CD4-positive, alpha-beta T cell treated with Interleukin-15 for 1 hour (primary cell): ENCODE results near the gene DNTT.
"Not testable (repeated sequence)": the region's sequence is repeated elsewhere in the genome, so short reads cannot be mapped to it uniquely, and the experiment has no call there.

ENCODE experiments used
- DNase-seq: peaks from one replicate; pipeline ENCODE4 v3.0.0-alpha.2; 2020

The DNTT gene

DNA sequence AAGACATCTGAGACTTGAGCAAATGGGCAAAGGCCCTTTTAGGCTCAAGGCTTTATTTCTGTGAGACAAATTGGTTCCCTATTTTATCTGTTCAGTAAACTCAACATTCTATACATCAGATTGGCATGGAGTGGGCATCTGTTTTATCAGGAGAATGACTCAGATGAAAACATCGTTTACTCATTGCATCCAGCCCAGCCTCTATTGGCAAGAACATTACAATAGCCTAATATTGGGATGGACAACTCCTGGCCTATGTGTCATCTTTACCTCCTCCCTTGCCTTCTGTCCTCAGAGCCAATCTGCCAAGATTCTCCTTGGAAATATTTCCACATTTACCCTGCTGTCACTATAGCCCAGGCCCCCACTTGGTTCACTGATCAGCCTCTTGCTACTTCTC is 27.4 kb upstream of the DNTT start:
- no peak for DNase-seq

- no peak for DNase-seq
These were observed 25.0 kb upstream of the DNTT start for GRCh38 chr10:96279191-96279641.

GRCh38 chr10:96280859-96281258 is 23.4 kb upstream of the DNTT start:
- no peak for DNase-seq

- DNase-seq, result no peak
These were observed 22.7 kb upstream of the DNTT start for GRCh38 chr10:96281444-96282029.

DNA sequence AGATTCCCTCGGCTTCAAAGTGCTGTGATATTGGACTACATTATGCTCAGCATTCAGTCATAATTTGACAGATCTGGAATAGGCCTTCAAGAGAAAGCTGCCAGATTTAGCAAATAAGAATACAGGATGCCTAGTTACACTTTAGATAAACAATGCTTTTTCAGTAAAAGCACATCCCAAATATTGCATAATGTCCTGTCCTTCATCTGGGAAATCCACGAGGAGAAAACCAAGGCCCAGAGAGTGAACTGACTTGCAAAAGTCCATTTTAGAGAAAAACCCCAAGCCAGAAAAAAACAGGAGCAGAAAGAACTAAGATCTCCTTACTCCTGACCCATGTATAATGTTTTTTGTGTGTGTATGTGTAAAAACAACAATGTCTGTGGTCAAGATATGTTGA is 20.9 kb upstream of the DNTT start:
- no peak for DNase-seq

DNA sequence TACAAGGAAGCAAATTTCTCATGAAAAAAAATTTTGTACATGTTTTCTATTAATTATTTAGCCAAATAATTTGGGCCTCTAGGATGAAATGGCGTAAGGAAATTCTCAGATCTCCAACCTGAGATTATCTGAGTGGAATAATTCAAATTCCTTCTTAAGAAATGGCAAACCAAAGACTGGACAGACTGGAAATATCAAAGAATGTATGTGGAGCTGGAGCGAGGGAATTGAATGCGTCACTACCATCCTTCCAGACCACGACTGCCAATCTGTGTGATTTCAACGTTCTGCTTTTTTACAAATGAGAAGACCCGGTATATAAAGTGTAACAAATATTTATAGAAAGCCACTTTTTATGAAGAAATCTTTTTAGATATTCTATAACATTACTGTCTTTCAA is 20.5 kb upstream of the DNTT start:
- DNase-seq, result no peak

DNA sequence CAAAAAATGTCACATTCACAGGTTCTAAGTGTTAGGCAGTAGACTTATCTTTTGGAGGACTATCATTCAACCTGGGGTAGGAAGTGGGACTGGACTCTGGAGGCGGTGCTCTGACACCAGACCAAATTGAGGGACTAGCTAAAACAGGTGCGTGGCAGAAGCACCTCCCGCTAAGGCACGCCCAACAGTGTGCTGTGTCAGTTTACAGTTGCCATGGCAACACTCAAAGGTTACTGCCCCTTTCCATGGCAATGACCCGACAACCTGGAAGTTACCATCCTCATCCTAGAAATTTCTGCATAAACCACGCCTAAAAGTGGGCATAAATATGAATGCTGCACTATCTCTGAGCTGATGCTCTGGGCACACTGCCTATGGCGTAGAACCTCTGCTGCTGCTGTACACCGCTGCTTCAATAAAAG is 18.9 kb upstream of the DNTT start:
- DNase-seq, result no peak

DNA sequence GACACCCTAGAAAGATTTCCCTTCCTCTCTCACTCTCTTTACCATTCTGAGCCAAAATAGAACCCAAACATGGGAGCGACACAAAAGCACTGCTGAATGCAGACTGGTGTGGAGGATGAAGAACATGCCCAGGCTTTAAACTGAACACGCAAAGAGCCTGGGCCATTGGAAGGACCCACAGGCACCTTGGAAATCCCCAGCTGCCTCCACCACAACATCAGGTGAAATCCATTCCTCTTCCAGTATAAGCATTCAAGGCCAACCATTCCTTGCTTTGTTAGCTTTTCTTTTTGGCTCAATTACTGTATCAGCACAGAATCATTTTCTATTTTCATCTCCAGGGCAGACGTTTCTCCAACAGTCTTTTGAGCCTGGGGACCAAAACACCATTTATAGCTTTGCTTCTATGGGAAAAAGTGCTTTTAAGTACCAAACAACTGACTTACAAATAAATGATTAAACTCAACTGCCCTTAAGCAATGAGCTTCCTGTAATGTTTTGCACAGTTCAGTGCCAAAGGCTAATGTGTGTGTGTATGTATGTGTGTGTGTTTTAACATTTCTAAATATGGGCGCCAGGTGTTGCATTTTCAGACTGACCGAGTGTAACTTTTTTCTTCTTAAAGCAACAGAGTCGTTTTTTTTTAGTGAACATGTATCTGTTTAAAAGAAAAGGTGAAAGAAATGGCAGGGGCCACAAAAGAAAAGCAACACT is 16.7 kb upstream of the DNTT start:
- DNase-seq, result peak; percentile 35

DNA sequence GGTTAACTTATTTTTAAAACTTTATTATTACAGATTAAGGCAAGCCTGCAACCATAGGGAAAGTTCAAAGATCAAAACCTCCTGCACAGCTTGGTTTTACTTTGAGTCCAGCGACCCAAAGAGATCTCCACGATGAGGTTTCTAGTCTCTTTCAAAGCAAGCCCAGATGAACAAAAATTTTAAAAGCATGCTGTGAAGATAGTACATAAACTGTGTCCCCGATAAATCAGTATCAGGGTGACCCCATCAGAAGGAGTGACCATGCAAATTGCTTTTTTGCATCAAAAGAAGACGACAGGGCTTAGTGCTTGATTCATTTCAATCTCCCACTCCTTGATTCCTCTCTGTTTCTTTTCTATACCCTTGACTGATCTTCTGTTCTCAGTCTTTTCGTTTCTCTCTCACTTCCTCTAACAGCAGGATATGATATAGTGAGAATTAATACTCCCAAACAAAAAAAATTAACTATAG is 16.0 kb upstream of the DNTT start:
- DNase-seq, result no peak

DNA sequence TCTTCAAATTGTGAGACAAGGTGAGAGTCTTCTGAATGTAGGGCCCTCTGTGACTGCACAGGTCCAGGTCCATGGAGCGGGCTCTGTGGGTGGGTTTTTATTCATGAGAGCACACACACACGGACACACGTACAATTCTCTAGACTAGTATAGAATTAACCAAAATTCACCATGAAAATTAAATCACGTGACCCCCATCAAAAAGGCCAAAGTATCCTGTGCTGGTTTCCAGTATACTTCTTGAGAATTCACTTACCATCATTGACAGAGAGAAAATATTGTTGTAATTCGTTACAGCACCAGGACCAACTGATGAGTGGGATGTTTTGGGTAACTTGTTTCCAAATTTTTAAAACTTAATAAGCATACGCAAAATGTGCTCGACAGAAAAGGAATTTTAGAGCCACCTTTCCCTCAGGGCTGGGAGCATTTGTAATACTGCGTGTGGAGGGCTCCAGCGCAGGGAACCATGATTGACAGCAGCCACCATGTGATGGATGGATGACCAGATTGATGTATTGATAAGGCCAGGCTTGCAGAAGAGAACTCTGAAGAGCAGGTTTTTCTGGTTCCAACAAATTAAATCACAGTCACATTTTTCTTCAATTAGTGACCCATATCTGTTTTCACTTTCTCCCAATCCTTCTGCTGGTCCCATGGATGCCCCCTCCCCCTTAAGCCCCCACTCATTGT is 14.9 kb upstream of the DNTT start:
- no peak for DNase-seq

GRCh38 chr10:96290368-96291133 is 13.7 kb upstream of the DNTT start:
- DNase-seq, result no peak

DNA sequence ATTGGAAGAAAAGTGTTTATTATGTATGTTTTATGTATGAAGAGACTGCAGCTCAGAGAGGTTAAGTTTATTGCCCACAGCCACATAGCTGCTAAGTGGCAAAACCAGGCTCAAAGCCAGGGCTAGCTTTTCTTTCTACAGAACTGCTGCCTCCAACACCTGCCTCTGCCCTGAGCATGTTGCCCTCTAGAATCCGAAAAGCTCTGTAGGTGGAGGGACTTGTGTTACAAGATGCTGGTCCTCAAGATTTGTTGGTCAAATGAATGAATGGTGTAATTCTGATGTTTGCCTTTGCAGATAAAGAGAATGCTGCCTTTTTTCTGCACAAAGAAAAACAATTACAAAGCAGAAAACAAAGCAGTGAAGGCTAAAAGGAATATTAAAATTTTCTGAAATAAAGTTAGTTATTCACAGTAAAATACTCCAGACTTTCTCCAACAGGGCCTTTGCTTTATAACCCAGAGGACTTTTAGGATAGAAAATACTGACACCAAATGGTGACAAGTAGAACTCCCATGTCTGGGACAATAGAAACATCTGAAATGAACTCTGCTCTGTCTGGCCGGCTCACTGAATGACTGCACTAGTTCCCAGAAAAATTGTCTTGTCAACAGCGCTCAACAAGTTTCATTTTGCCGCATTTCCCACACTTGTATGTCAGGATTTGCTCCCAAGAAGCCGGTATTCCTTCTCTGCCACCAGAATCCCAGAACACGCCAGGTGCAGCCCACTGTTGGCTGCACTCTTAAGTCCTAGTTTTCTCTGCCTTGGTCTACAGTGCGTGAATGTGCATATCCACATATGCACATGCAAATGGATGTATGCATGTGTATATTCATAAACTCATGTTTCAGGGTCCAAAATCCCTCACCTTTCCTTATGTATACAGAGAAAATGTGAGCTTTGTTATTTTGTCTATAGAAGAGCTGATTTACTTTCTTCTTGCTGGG is 11.0 kb upstream of the DNTT start:
- DNase-seq, result no peak

GRCh38 chr10:96295475-96295874 is 8.8 kb upstream of the DNTT start:
- no peak for DNase-seq

DNA sequence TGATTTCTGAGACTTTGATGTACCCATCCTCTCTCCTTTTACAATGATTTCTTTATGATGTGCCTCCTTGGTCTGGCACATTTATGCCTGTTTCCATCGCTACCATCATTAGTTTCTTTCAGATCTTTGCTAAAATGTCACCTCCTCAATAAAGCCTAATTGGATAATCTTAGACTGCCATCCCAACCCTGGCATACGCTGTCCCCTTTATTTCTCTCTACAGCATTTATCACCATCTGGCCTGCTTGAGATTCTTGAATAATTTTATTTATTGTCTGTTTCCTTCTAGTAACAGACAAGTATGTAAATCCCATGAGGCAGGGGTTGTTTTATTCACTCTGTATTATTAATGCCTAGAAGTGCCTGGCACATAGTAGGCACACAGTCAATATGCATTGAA is 6.7 kb upstream of the DNTT start:
- no peak for DNase-seq

- DNase-seq, result no peak
These were observed 5.9 kb upstream of the DNTT start for GRCh38 chr10:96298362-96298761.

GRCh38 chr10:96299383-96299782 is 4.9 kb upstream of the DNTT start:
- peak; percentile 24 for DNase-seq

GRCh38 chr10:96301616-96302015 is 2.6 kb upstream of the DNTT start:
- DNase-seq, result no peak

- no peak for DNase-seq
These were observed 785 bp downstream of the DNTT start for GRCh38 chr10:96305019-96305418.

DNA sequence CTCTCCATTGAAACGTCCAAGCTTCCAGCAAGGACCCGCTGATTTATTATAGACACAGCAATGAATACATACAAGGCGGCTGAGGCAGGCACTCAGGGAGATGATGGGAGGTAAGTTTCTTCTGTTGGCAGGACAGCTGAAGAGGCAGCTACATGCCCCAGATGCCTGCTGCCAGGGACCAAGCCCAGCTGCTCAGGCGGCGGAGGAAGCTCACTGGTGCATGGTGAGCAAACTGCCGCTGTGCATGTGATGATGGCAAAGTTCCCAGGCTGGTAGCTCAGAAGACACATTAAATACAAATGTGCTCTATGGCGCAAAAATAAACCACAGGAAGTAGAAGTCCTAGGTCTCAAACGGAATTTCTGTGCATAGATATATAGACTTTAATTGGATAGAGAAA is 2.3 kb downstream of the DNTT start:
- peak; percentile 48 for DNase-seq

DNA sequence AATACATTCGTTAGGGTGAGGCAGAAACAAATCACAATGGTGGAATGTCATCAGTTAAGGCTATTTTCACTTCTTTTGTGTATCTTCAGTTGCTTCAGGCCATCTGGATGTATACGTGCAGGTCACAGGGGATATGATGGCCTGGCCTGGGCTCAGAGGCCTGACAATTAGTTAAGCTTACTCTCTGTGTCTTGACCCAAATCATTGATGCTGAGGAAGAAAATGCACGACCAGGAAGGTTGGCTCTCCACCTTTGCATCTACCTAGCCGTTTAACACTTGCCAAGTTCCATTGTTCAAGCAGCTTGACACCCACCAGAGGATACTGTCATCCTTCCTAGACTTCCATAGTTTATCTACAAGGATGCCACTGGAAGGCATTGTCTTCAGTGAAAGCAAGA is 4.6 kb downstream of the DNTT start:
- not testable (repeated sequence) for DNase-seq

DNA sequence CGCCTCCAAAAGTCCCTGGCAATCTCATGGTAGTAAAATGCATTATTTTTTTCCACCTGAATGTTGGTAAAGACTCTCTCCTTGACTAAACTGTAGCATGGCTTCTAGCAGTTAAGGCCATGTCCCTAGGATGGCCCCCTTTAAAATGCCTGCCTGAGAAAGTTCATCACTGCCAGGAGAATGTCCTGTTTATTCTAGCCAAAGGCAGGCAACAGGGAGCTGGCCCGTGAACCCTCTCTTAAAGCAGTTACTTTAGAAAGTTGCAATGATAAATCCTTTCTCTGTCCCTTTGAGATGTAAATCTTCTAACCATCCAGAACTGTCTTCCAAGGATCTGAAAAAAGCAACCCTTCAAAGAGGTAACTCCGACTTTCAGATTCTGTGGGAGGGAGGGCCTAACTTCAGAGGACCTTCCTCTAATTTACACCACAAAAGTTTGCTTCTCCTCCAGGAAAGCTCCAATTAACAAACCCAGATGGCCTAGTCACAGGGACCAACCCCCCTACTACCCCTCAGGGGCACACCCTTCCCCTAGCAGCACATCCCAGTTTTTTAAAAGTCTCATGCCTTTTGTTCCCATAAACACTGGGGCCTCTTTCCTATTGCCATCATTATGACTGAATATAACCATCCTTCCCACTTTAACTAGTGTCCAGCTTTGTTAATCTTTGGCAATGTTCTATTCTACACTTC is 5.5 kb downstream of the DNTT start:
- DNase-seq, result no peak

- no peak for DNase-seq
These were observed 6.1 kb downstream of the DNTT start for GRCh38 chr10:96310321-96310669.
